MM.1S (cell line): ENCODE data around the gene CDK12.
"Not testable (repeated sequence)": the region's sequence is repeated elsewhere in the genome, so short reads cannot be mapped to it uniquely, and the experiment has no call there.

Experiments
- EZH2 ChIP-seq: fragments of 300-600 bp; sonication (generic); optimal IDR thresholded peaks from 2 replicates; pipeline ENCODE3; 2017; ENCODE audit warnings: low read depth, mild to moderate bottlenecking, antibody characterized with exemption, low read length, mixed read lengths
- TF ChIP-seq, protein P1 (sequence below): fragments of 300-600 bp; sonication (generic); IDR thresholded peaks from 2 replicates; pipeline ENCODE4 v1.5.1; 2016; ENCODE audit warnings: antibody characterized with exemption, low read length, mixed read lengths

DNA sequence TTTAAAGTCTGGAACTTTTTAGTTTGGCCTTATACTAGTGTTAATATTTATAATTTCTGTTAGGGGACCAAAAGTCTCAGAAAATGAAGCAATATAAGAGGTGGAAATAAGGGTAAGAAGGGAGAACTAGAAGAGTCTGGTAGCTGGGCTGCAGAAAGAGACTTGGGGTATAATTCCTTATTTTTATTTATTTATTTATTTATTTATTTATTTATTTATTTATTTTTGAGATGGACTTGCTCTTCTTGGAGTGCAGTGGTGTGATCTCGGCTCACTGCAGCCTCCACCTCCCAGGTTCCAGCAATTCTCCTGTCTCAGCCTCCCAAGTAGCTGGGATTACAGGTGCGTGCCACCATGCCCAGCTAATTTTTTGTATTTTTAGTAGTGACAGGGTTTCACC is 76.1 kb downstream of the CDK12 start:
- TF ChIP-seq, protein P1, sequence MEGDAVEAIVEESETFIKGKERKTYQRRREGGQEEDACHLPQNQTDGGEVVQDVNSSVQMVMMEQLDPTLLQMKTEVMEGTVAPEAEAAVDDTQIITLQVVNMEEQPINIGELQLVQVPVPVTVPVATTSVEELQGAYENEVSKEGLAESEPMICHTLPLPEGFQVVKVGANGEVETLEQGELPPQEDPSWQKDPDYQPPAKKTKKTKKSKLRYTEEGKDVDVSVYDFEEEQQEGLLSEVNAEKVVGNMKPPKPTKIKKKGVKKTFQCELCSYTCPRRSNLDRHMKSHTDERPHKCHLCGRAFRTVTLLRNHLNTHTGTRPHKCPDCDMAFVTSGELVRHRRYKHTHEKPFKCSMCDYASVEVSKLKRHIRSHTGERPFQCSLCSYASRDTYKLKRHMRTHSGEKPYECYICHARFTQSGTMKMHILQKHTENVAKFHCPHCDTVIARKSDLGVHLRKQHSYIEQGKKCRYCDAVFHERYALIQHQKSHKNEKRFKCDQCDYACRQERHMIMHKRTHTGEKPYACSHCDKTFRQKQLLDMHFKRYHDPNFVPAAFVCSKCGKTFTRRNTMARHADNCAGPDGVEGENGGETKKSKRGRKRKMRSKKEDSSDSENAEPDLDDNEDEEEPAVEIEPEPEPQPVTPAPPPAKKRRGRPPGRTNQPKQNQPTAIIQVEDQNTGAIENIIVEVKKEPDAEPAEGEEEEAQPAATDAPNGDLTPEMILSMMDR, result not testable (repeated sequence)
- TF ChIP-seq EZH2, result not testable (repeated sequence)
